Tibial nerve (tissue), 4 donors: ENCODE measurements around the gene BPTF. TPM values are rescaled to one million over a fixed set of nuclear protein-coding genes. Genes with fewer than 3 reads are reported as not detected.
"Not testable (repeated sequence)": the region's sequence is repeated elsewhere in the genome, so short reads cannot be mapped to it uniquely, and the experiment has no call there.

Experiments
- DNase-seq, 2 donors: peaks; one replicate each; pipeline ENCODE4 v3.0.0-alpha.2; 2019; ENCODE audit warnings: low spot score in 2 of 2
- H3K27ac ChIP-seq, 4 donors: fragments of 200-600 bp; sonication (generic) in 3 of 4; one replicate each; pipeline ENCODE4 v1.5.1; 2017 to 2019; ENCODE audit warnings: mild to moderate bottlenecking in 1 of 4
- H3K27me3 ChIP-seq, 2 donors: fragments of 200-600 bp; sonication (generic) in 1 of 2; one replicate each; pipeline versions ENCODE4 v1.5.1 to v1.6.0; 2017 to 2019
- H3K36me3 ChIP-seq, 3 donors: fragments of 200-600 bp; sonication (generic); one replicate each; pipeline ENCODE4 v1.5.1; 2018 to 2019
- H3K4me1 ChIP-seq, 4 donors: fragments of 200-600 bp; sonication (generic) in 3 of 4; one replicate each; pipeline ENCODE4 v1.5.1; 2017 to 2019
- H3K4me3 ChIP-seq, 4 donors: fragments of 200-600 bp; sonication (generic) in 3 of 4; one replicate each; pipeline ENCODE4 v1.5.1; 2017 to 2019; ENCODE audit warnings: mild to moderate bottlenecking in 1 of 4, moderate library complexity in 1 of 4
- H3K9me3 ChIP-seq, 4 donors: fragments of 200-600 bp; sonication (generic) in 3 of 4; one replicate each; pipeline ENCODE4 v1.5.1; 2017 to 2019
- EP300 ChIP-seq, 2 donors: sonication (generic); formaldehyde crosslinking; IDR thresholded peaks; one replicate each; pipeline ENCODE4 v1.6.1; 2017; ENCODE audit warnings: antibody characterized with exemption in 2 of 2, mild to moderate bottlenecking in 1 of 2
- POLR2A ChIP-seq, 2 donors: fragments of 450-650 bp; IDR thresholded peaks; one replicate each; pipeline ENCODE4 v1.6.1; 2017; ENCODE audit warnings: antibody characterized with exemption in 2 of 2, mild to moderate bottlenecking in 2 of 2, moderate library complexity in 2 of 2
- WGBS, 2 donors: methylation state at CpG; one replicate each; pipeline ENCODE4 v1.1.5; 2018; 5-methylcytosine and 5-hydroxymethylcytosine counted together
- total RNA-seq, 4 donors: library from RNA; depleted of rRNA; stranded (reverse); fragments of >200 nt; gene quantifications; one replicate each; pipeline ENCODE4 v1.1.0, GENCODE V29; 2016
- TF ChIP-seq, protein P1 (sequence below), 5 experiments: fragments of 200-600 bp in 3 of 5; fragments of 450-650 bp in 2 of 5; sonication (generic) in 3 of 5; IDR thresholded peaks; one replicate each; pipeline ENCODE4 v1.5.1; 2016 to 2019; ENCODE audit warnings: antibody characterized with exemption in 5 of 5, mild to moderate bottlenecking in 3 of 5, moderate library complexity in 2 of 5

The BPTF gene
- total RNA-seq, 4 donors from 2014 or later, result 72.8 to 124 (median 113) TPM

DNA sequence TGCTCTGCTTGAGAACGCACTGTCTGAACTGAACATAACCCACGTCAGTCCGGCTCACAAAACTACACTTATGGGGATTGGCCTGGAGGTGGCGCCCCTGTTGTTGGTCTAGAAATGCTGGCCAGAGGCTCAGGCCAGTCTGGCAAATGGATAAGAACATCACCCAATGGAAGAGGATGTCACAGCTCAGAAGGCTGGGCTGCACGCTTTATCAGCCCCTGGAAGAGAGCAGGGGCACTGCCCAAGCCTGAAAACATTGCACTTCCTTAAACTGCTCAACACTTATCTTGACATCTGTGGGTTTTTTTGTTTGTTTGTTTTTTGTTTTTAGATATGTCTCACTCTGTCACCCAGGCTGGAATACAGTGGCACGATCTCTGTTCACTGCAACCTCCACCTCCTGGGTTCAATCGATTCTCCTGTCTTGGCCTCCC, 24.8 kb upstream of the BPTF start:
- no peaks in the 10 kb centered on the region for H3K4me1 ChIP-seq
- no peaks in the 10 kb centered on the region for H3K36me3 ChIP-seq
- WGBS, 2 donors, result 46 to 49% methylated on average over 6 to 7 of the region's 7 CpGs
- no peak for TF ChIP-seq POLR2A (IDR thresholded peaks at IDR 0.05)
- peak in 1 of 2 donors; percentile 10 for TF ChIP-seq EP300 (IDR thresholded peaks at IDR 0.05)
- TF ChIP-seq, protein P1, sequence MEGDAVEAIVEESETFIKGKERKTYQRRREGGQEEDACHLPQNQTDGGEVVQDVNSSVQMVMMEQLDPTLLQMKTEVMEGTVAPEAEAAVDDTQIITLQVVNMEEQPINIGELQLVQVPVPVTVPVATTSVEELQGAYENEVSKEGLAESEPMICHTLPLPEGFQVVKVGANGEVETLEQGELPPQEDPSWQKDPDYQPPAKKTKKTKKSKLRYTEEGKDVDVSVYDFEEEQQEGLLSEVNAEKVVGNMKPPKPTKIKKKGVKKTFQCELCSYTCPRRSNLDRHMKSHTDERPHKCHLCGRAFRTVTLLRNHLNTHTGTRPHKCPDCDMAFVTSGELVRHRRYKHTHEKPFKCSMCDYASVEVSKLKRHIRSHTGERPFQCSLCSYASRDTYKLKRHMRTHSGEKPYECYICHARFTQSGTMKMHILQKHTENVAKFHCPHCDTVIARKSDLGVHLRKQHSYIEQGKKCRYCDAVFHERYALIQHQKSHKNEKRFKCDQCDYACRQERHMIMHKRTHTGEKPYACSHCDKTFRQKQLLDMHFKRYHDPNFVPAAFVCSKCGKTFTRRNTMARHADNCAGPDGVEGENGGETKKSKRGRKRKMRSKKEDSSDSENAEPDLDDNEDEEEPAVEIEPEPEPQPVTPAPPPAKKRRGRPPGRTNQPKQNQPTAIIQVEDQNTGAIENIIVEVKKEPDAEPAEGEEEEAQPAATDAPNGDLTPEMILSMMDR (IDR thresholded peaks at IDR 0.05), result peak; percentile 31 to 55 (median 44)
- no peak overlapping the region for H3K27ac ChIP-seq
- peak; percentile 47 to 64 for DNase-seq
- H3K4me3 ChIP-seq, result no peak overlapping the region
- H3K27me3 ChIP-seq, result no peaks in the 10 kb centered on the region
- no peaks in the 10 kb centered on the region for H3K9me3 ChIP-seq

DNA sequence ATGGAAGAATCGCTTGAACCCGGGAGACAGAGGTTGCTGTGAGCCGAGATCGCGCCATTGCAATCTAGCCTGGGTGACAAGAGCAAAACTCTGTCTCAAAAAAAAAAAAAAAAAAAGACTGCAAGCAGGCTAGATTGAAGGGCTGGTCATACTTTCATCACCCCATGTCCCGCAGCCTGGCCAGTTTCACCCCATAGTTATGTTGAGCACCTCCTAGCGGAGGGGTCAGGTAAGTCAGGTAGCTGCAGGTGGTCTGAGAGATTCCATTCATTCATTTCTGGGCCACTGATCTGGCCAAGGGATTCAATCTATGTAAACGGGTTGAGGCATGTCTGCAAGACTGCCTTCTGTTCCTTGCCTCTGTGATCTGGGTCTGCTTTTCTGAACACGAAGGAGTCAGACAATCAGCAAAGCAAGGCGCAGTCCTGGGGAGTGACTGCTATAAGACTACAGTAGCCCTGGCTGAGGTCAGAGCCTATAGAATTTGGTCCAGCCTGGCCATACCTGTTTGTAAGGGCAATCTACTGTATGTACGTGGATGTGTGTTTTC, 23.6 kb upstream of the BPTF start:
- Histone ChIP-seq H3K4me1 (no peaks in the 10 kb centered on the region), H3K27ac (no peak overlapping the region), H3K36me3 (no peaks in the 10 kb centered on the region), H3K4me3 (no peak overlapping the region), H3K9me3 (no peaks in the 10 kb centered on the region), H3K27me3 (no peaks in the 10 kb centered on the region)
- 92 to 94% methylated on average over 11 of the region's 11 CpGs for WGBS, 2 donors
- TF ChIP-seq EP300 (IDR thresholded peaks at IDR 0.05) (no peak), POLR2A (IDR thresholded peaks at IDR 0.05) (no peak)
- TF ChIP-seq, protein P1 (IDR thresholded peaks at IDR 0.05), result no peak
- no peak for DNase-seq

DNA sequence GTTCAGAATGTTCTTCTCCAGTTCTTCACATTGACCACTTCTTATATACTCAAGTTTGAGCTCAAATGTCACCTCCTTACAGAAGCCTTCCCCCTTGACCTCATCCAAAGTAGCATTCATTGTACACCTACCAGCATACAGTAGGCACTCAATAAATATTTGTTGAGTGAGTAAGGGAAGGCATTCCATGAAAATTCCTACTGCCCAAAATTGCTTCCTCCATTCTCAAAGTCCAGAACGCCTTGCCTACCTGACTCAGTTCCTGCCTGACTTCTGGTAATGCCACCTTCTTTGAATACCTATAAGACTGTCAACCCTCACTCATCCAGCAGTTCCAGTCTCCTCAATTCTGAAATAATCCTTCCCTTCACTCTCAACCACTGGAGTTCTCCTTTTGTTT, 14.8 kb upstream of the BPTF start:
- no peak for DNase-seq
- TF ChIP-seq POLR2A (IDR thresholded peaks at IDR 0.05) (no peak), EP300 (IDR thresholded peaks at IDR 0.05) (no peak)
- TF ChIP-seq, protein P1 (IDR thresholded peaks at IDR 0.05), result no peak
- Histone ChIP-seq H3K9me3 (no peaks in the 10 kb centered on the region), H3K27ac (no peak overlapping the region), H3K27me3 (no peaks in the 10 kb centered on the region), H3K4me1 (no peaks in the 10 kb centered on the region), H3K36me3 (no peaks in the 10 kb centered on the region), H3K4me3 (no peak overlapping the region)
- WGBS, 2 donors, result 88 to 100% methylated on average over 1 of the region's 1 CpG

DNA sequence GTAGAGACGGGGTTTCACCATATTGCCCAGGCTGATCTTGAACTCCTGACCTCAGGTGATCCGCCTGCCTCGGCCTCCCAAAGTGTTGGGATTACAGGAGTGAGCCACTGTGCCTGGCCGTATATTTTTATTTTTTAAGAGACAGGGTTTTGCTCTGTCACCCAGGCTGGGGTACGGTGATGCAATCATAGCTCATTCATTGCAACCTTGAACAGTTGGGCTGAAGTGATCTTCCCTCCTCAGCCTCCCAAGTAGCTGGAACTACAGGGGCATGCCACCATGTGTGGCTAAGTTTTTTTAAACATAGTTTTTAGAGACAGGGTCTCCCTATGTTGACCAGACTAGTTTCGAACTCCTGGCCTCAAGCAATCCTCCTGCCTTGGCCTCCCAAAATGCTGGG, 12.9 kb upstream of the BPTF start:
- not testable (repeated sequence) for DNase-seq, H3K4me3 ChIP-seq, H3K36me3 ChIP-seq, H3K27me3 ChIP-seq, H3K27ac ChIP-seq, H3K4me1 ChIP-seq, H3K9me3 ChIP-seq
- 96% methylated on average over 6 of the region's 6 CpGs for WGBS, 2 donors

DNA sequence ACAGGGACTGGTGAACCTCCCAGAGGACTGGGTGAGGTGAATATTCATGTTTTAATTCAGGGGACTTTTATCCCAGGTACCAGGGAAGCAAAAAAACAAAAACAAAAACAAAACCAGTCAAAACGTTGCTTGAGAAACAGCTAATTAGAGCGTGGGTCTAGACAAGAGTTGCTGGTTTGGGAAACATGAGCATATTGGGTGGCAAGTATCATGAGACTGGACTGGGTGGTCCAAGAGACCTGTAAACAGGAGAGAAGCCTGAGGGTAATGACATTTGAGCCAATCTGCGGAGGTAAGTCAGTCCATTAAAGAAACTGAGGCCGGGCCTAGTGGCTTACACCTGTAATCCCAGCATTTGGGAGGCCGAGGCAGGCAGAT, 11.5 kb upstream of the BPTF start:
- H3K9me3 ChIP-seq, result no peaks in the 10 kb centered on the region

More for the DNA sequence above, 11.5 kb upstream of the BPTF start:
- Histone ChIP-seq H3K27ac (no peak overlapping the region), H3K4me1 (no peaks in the 10 kb centered on the region), H3K36me3 (no peaks in the 10 kb centered on the region), H3K4me3 (no peak overlapping the region), H3K27me3 (no peaks in the 10 kb centered on the region)
- WGBS, 2 donors, result 84 to 85% methylated on average over 5 of the region's 5 CpGs
- no peak for TF ChIP-seq EP300 (IDR thresholded peaks at IDR 0.05)
- no peak for TF ChIP-seq POLR2A (IDR thresholded peaks at IDR 0.05)
- TF ChIP-seq, protein P1 (IDR thresholded peaks at IDR 0.05), result no peak
- no peak for DNase-seq
